H9 (cell line): ENCODE results near the gene OR2AT4. TPM values are rescaled to one million over a fixed set of nuclear protein-coding genes. Genes with fewer than 3 reads are reported as not detected.

Experiments used
- DNase-seq: peaks from one replicate; pipeline ENCODE4 v3.0.0-alpha.2; 2017
- H2AFZ ChIP-seq: one replicate; pipeline ENCODE4 v1.6.1; 2013; ENCODE audit warnings: mild to moderate bottlenecking, low read length, control low read depth, moderate library complexity
- H2AK5ac ChIP-seq: 2 replicates; pipeline ENCODE4 v1.6.1; 2013; ENCODE audit warnings: low read length, control low read depth, mixed read lengths; ENCODE audit not compliant: insufficient read length
- H2BK120ac ChIP-seq: one replicate; pipeline ENCODE4 v1.6.1; 2013; ENCODE audit warnings: low read depth, mild to moderate bottlenecking, low read length, control low read depth, inconsistent platforms; ENCODE audit not compliant: poor library complexity, severe bottlenecking
- H2BK12ac ChIP-seq: 2 replicates; pipeline ENCODE4 v1.6.1; 2013; ENCODE audit warnings: low read length, control low read depth, mixed read lengths, low read depth; ENCODE audit not compliant: insufficient read length
- H2BK15ac ChIP-seq: 2 replicates; pipeline ENCODE4 v1.6.1; 2013; ENCODE audit warnings: low read depth, low read length, control low read depth
- H2BK20ac ChIP-seq: one replicate; pipeline ENCODE4 v1.6.1; 2013; ENCODE audit warnings: low read depth, mild to moderate bottlenecking, low read length, control low read depth, inconsistent platforms; ENCODE audit not compliant: poor library complexity, severe bottlenecking
- H2BK5ac ChIP-seq: 2 replicates; pipeline ENCODE4 v1.6.1; 2013; ENCODE audit warnings: low read length, control low read depth, mixed read lengths; ENCODE audit not compliant: insufficient read length
- H3K14ac ChIP-seq: 2 replicates; pipeline ENCODE4 v1.6.1; 2013; ENCODE audit warnings: low read length, control low read depth; ENCODE audit not compliant: insufficient read depth
- H3K18ac ChIP-seq: 2 replicates; pipeline ENCODE4 v1.6.1; 2013; ENCODE audit warnings: low read depth, mild to moderate bottlenecking, mixed read lengths, low read length, control low read depth; ENCODE audit not compliant: insufficient read length
- H3K23ac ChIP-seq: 2 replicates; pipeline ENCODE4 v1.6.1; 2013; ENCODE audit warnings: low read length, control low read depth, mixed read lengths, low read depth; ENCODE audit not compliant: insufficient read length
- H3K23me2 ChIP-seq: 2 replicates; pipeline ENCODE4 v1.6.1; 2013; ENCODE audit warnings: low read depth, mild to moderate bottlenecking, mixed read lengths, low read length, control low read depth; ENCODE audit not compliant: insufficient read length, poor library complexity, severe bottlenecking
- H3K27ac ChIP-seq: 2 replicates; pipeline ENCODE4 v1.5.1; 2013; ENCODE audit warnings: low read length, control low read depth, mixed read lengths, low read depth; ENCODE audit not compliant: insufficient read length
- H3K27me3 ChIP-seq: 2 replicates; pipeline ENCODE4 v1.6.1; 2013; ENCODE audit warnings: low read length, control low read depth, inconsistent platforms; ENCODE audit not compliant: insufficient read depth
- H3K4ac ChIP-seq: 2 replicates; pipeline ENCODE4 v1.6.1; 2013; ENCODE audit warnings: low read depth, mild to moderate bottlenecking, control low read depth, inconsistent platforms, low read length, moderate library complexity
- H3K4me1 ChIP-seq: 2 replicates; pipeline ENCODE4 v1.6.1; 2013; ENCODE audit warnings: low read length, control low read depth, inconsistent platforms; ENCODE audit not compliant: insufficient read depth
- H3K4me2 ChIP-seq: 2 replicates; pipeline ENCODE4 v1.6.1; 2013; ENCODE audit warnings: low read length, control low read depth, mixed read lengths; ENCODE audit not compliant: insufficient read length, insufficient read depth
- H3K56ac ChIP-seq: 2 replicates; pipeline ENCODE4 v1.6.1; 2013; ENCODE audit warnings: low read depth, mild to moderate bottlenecking, mixed read lengths, low read length, control low read depth; ENCODE audit not compliant: insufficient read length
- H3K79me1 ChIP-seq: 2 replicates; pipeline ENCODE4 v1.6.1; 2013; ENCODE audit warnings: low read depth, mild to moderate bottlenecking, moderate library complexity, low read length, control low read depth, inconsistent platforms; ENCODE audit not compliant: insufficient read depth, poor library complexity, severe bottlenecking
- H3K79me2 ChIP-seq: 2 replicates; pipeline ENCODE4 v1.6.1; 2013; ENCODE audit warnings: low read length, control low read depth, inconsistent platforms; ENCODE audit not compliant: insufficient read depth
- H3K9ac ChIP-seq: 2 replicates; pipeline ENCODE4 v1.6.1; 2013; ENCODE audit warnings: low read length, control low read depth, mixed read lengths; ENCODE audit not compliant: insufficient read length; ENCODE audit errors: extremely low read depth
- H3K9me3 ChIP-seq: one replicate; pipeline ENCODE4 v1.6.1; 2013; ENCODE audit warnings: low read depth, low read length, inconsistent platforms; ENCODE audit not compliant: control insufficient read depth
- H3T11ph ChIP-seq: one replicate; pipeline ENCODE4 v1.6.1; 2013; ENCODE audit warnings: mild to moderate bottlenecking, low read length, control low read depth, inconsistent platforms
- H4K20me1 ChIP-seq: one replicate; pipeline ENCODE4 v1.6.1; 2013; ENCODE audit not compliant: control insufficient read depth, insufficient read length, insufficient read depth
- H4K5ac ChIP-seq: 2 replicates; pipeline ENCODE4 v1.6.1; 2013; ENCODE audit warnings: low read depth, mild to moderate bottlenecking, mixed read lengths, low read length, control low read depth; ENCODE audit not compliant: insufficient read length
- H4K8ac ChIP-seq: replicated peaks from 2 replicates; pipeline ENCODE4 v1.6.1; 2013; ENCODE audit warnings: low read length, control low read depth, mixed read lengths, low read depth; ENCODE audit not compliant: insufficient read length
- H4K91ac ChIP-seq: 2 replicates; pipeline ENCODE4 v1.6.1; 2013; ENCODE audit warnings: low read depth, mild to moderate bottlenecking, moderate library complexity, mixed read lengths, low read length, control low read depth; ENCODE audit not compliant: insufficient read length
- H3K27ac Mint-ChIP-seq, 3 experiments: 2 replicates in 2 of 3; 3 replicates in 1 of 3; pipeline ENCODE4 v1.8.0; 2020 to 2021; ENCODE audit warnings: mixed read lengths in 3 of 3, mild to moderate bottlenecking in 1 of 3, moderate library complexity in 1 of 3
- H3K27me3 Mint-ChIP-seq: 2 replicates; pipeline ENCODE4 v1.8.0; 2021; ENCODE audit warnings: low read depth, mild to moderate bottlenecking, moderate library complexity, mixed read lengths
- H3K36me3 Mint-ChIP-seq, 3 experiments: 2 replicates in 2 of 3; 3 replicates in 1 of 3; pipeline ENCODE4 v1.8.0; 2020 to 2021; ENCODE audit warnings: low read depth in 3 of 3, mixed read lengths in 3 of 3; ENCODE audit not compliant: insufficient read depth in 1 of 3
- H3K4me1 Mint-ChIP-seq, 2 experiments: 2 replicates each; pipeline ENCODE4 v1.8.0; 2020; ENCODE audit warnings: mixed read lengths in 2 of 2
- H3K4me3 Mint-ChIP-seq, 2 experiments: 2 replicates in 1 of 2; 3 replicates in 1 of 2; pipeline ENCODE4 v1.8.0; 2020 to 2021; ENCODE audit warnings: mild to moderate bottlenecking in 2 of 2, mixed read lengths in 2 of 2, moderate library complexity in 1 of 2
- H3K9me3 Mint-ChIP-seq, 2 experiments: 2 replicates in 1 of 2; 3 replicates in 1 of 2; pipeline ENCODE4 v1.8.0; 2020; ENCODE audit warnings: mild to moderate bottlenecking in 2 of 2, mixed read lengths in 2 of 2, moderate library complexity in 1 of 2
- CTCF ChIP-seq: fragments of 200-600 bp; sonication (generic); conservative IDR thresholded peaks from 3 replicates; pipeline ENCODE4 v1.8.0; 2021; ENCODE audit warnings: antibody characterized with exemption, mild to moderate bottlenecking
- WGBS: extraction: QIAGEN DNeasy Blood & Tissue Kit; methylation state at CpG from one replicate; pipeline ENCODE4 v1.1.7; 2013; ENCODE audit warnings: missing lambda C conversion rate, low lambda C conversion rate, mixed read lengths; ENCODE audit not compliant: insufficient read length; ENCODE audit errors: extremely low coverage; 5-methylcytosine and 5-hydroxymethylcytosine counted together
- total RNA-seq: library from RNA; stranded (reverse); gene quantifications from 2 replicates; pipeline ENCODE4 v1.2.1, GENCODE V29; 2021

The OR2AT4 gene
- total RNA-seq, 1 experiment from 2014 or later = not detected

- peaks cover 4 to 8% of the 10 kb centered on the region in 2 experiments; a peak in 2 of 4 replicates for H3K4me1 Mint-ChIP-seq
- TF ChIP-seq CTCF = no peak
- H4K8ac ChIP-seq = no peak overlapping the region
- peaks cover 8% of the 10 kb centered on the region for H3K27me3 Mint-ChIP-seq
- H3K79me1 ChIP-seq = no peaks in the 10 kb centered on the region
- no peak overlapping the region for H3K56ac ChIP-seq
- no peak overlapping the region for H4K91ac ChIP-seq
- H2AK5ac ChIP-seq = no peak overlapping the region
- H3K23ac ChIP-seq = no peak overlapping the region
- no peak overlapping the region for H3K18ac ChIP-seq
- WGBS = no CpG with 5 or more reads among the region's 1 CpG
- H3K23me2 ChIP-seq = no peaks in the 10 kb centered on the region
- H2BK120ac ChIP-seq = no peak overlapping the region
- H3K9ac ChIP-seq = no peak overlapping the region
- H4K20me1 ChIP-seq = no peaks in the 10 kb centered on the region
- no peak overlapping the region for H2BK5ac ChIP-seq
- H3K27me3 ChIP-seq = no peaks in the 10 kb centered on the region
- no peaks in the 10 kb centered on the region for H3K79me2 ChIP-seq
- no peaks in the 10 kb centered on the region for H3K36me3 Mint-ChIP-seq
- no peak overlapping the region for H4K5ac ChIP-seq
- H3K27ac ChIP-seq = no peak overlapping the region
- H2BK20ac ChIP-seq = no peak overlapping the region
- no peak for DNase-seq
- H3K4me2 ChIP-seq = no peak overlapping the region
- H3K4me3 Mint-ChIP-seq = no peak overlapping the region
- no peak overlapping the region for H3T11ph ChIP-seq
- H3K4me1 ChIP-seq = no peaks in the 10 kb centered on the region
- H2AFZ ChIP-seq = no peak overlapping the region
- no peak overlapping the region for H3K27ac Mint-ChIP-seq
- no peaks in the 10 kb centered on the region for H3K9me3 Mint-ChIP-seq
- no peaks in the 10 kb centered on the region for H3K9me3 ChIP-seq
- H2BK15ac ChIP-seq = no peak overlapping the region
- H2BK12ac ChIP-seq = no peak overlapping the region
- no peak overlapping the region for H3K4ac ChIP-seq
- no peak overlapping the region for H3K14ac ChIP-seq
Observed at GRCh38 chr11:75083217-75083605, 13.5 kb downstream of the OR2AT4 start.
